Measurements from ENCODE around the gene DGKG. TPM values are rescaled to one million over a fixed set of nuclear protein-coding genes. Genes with fewer than 3 reads are reported as not detected.
A peak's percentile ranks its signal among the peaks of the same experiment; 100 is the strongest.

DGKG gene
- total RNA-seq, 1 donor from 2014 or later, result 3.9 TPM

GRCh38 chr3:186383026-186383993 lies 21.3 kb upstream of the DGKG start:
- Mint-ChIP-seq H3K4me1 (peaks cover 21% of the 10 kb centered on the region), H3K27ac (no peak overlapping the region), H3K27me3 (no peaks in the 10 kb centered on the region), H3K9me3 (no peaks in the 10 kb centered on the region), H3K36me3 (ENCODE audit: low read depth) (no peaks in the 10 kb centered on the region), H3K4me3 (no peak overlapping the region)
- ATAC-seq (ENCODE audit: low read depth) (no peak), DNase-seq (no peak)
- intact Hi-C loops (cut with micrococcal nuclease), result no loop called here
- POLR2A ChIA-PET, result no interaction called here
- CTCF ChIA-PET, result no interaction called here
- TF ChIP-seq, protein P1, sequence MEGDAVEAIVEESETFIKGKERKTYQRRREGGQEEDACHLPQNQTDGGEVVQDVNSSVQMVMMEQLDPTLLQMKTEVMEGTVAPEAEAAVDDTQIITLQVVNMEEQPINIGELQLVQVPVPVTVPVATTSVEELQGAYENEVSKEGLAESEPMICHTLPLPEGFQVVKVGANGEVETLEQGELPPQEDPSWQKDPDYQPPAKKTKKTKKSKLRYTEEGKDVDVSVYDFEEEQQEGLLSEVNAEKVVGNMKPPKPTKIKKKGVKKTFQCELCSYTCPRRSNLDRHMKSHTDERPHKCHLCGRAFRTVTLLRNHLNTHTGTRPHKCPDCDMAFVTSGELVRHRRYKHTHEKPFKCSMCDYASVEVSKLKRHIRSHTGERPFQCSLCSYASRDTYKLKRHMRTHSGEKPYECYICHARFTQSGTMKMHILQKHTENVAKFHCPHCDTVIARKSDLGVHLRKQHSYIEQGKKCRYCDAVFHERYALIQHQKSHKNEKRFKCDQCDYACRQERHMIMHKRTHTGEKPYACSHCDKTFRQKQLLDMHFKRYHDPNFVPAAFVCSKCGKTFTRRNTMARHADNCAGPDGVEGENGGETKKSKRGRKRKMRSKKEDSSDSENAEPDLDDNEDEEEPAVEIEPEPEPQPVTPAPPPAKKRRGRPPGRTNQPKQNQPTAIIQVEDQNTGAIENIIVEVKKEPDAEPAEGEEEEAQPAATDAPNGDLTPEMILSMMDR (IDR thresholded peaks at IDR 0.05), result no peak

- H3K27me3 Mint-ChIP-seq, result no peaks in the 10 kb centered on the region
- H3K9me3 Mint-ChIP-seq, result no peaks in the 10 kb centered on the region
- ChIA-PET CTCF (no interaction called here), POLR2A (no interaction called here)
- ATAC-seq (ENCODE audit: low read depth), result no peak
- H3K4me1 Mint-ChIP-seq, result peaks cover 21% of the 10 kb centered on the region
- H3K27ac Mint-ChIP-seq, result no peak overlapping the region
- no peak for DNase-seq
- TF ChIP-seq, protein P1 (IDR thresholded peaks at IDR 0.05), result no peak
- H3K4me3 Mint-ChIP-seq, result peak overlapping the region; percentile 19
- intact Hi-C loops (cut with micrococcal nuclease), result no loop called here
- H3K36me3 Mint-ChIP-seq (ENCODE audit: low read depth), result no peaks in the 10 kb centered on the region
Measured at GRCh38 chr3:186382217-186382885, 20.3 kb upstream of the DGKG start.

DNA sequence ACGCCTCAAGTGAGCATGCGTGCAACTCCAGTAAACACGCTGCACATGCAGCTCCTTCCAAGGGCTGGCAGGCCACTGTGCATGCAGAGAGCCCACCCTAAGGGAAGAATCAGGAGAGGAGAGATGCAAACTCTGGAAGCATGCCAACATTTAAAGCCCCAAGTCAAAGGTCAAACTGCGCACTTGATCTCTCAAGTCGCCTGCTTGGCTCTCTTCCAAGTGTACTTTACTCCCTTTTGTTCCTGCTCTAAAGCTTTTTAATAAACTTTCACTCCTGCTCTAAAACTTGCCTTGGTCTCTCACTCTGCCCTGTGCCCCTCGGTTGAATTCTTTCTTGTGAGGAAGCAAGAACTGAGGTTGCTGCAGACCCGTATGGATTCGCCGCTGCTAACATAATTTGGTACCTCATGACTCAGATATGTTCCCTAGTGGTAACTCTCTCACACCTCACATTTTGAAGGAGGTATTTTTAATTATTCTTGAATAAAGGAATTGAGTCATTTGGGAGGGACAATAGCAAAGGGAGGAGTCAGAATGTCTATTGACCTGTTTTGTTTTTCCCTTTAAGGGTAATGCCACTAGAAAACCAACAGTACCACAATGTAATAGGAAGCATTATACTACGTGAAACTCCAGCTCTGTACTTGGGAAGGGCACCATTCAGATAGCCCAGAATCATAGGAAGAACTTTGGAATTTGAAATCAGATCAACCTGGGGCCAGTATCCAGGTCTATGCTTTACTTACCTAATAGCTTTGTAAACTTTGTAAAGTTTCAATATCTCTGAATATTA lies 19.6 kb upstream of the DGKG start:
- no peak for DNase-seq
- CTCF ChIA-PET, result no interaction called here
- Mint-ChIP-seq H3K27me3 (no peaks in the 10 kb centered on the region), H3K9me3 (no peaks in the 10 kb centered on the region), H3K27ac (no peak overlapping the region), H3K36me3 (ENCODE audit: low read depth) (no peaks in the 10 kb centered on the region), H3K4me3 (no peak overlapping the region), H3K4me1 (peaks cover 21% of the 10 kb centered on the region)
- POLR2A ChIA-PET, result no interaction called here
- intact Hi-C loops (cut with micrococcal nuclease), result no loop called here
- no peak for ATAC-seq (ENCODE audit: low read depth)
- TF ChIP-seq, protein P1 (IDR thresholded peaks at IDR 0.05), result no peak

- no peaks in the 10 kb centered on the region for H3K27me3 Mint-ChIP-seq
- H3K9me3 Mint-ChIP-seq, result no peaks in the 10 kb centered on the region
- no peak overlapping the region for H3K4me3 Mint-ChIP-seq
- intact Hi-C loops (cut with micrococcal nuclease), result no loop called here
- no peaks in the 10 kb centered on the region for H3K36me3 Mint-ChIP-seq (ENCODE audit: low read depth)
- TF ChIP-seq, protein P1 (IDR thresholded peaks at IDR 0.05), result no peak
- no peak overlapping the region for H3K27ac Mint-ChIP-seq
- POLR2A ChIA-PET, result no interaction called here
- DNase-seq, result no peak
- CTCF ChIA-PET, result no interaction called here
- no peak for ATAC-seq (ENCODE audit: low read depth)
- H3K4me1 Mint-ChIP-seq, result peaks cover 21% of the 10 kb centered on the region
Measured at GRCh38 chr3:186380622-186381380, 18.8 kb upstream of the DGKG start.

Data from activated B cell treated with CpG ODN at 0.5 μM for 24 hours (primary cell).